B cell (primary cell): ENCODE results near the gene SARM1. TPM values are rescaled to one million over a fixed set of nuclear protein-coding genes. Genes with fewer than 3 reads are reported as not detected.

ENCODE experiments used
- ATAC-seq: fragments of 200-7000 bp; cut with Tn5 transposase; one replicate; pipeline ENCODE4 v1.10.0; 2021; ENCODE audit warnings: low read depth, mild to moderate bottlenecking, moderate number of reproducible peaks, moderate library complexity
- CTCF ChIA-PET: fragments of 350-600 bp; sonication (Branson Sonifier 250); formaldehyde crosslinking; loops from one replicate; lab custom pipeline; 2021; ENCODE audit warnings: antibody characterized with exemption, inconsistent platforms; lab: Charles Lee
- POLR2A ChIA-PET: fragments of 350-600 bp; sonication (Branson Sonifier 250); formaldehyde crosslinking; loops from one replicate; lab custom pipeline; 2021; ENCODE audit warnings: antibody characterized with exemption; lab: Charles Lee
- DNase-seq: peaks from one replicate; pipeline ENCODE4 v3.0.0; 2013
- H2AFZ ChIP-seq: 2 replicates; pipeline ENCODE4 v1.6.1; 2012; ENCODE audit warnings: mild to moderate bottlenecking, low read depth, low read length; ENCODE audit not compliant: insufficient read depth, poor library complexity, severe bottlenecking
- H3K27ac ChIP-seq, 2 donors: 1 replicate in 1 of 2; 2 replicates in 1 of 2; pipeline ENCODE4 v1.5.1; 2012 to 2013; ENCODE audit warnings: low read length in 2 of 2, mild to moderate bottlenecking in 2 of 2, moderate library complexity in 1 of 2
- H3K27me3 ChIP-seq, 4 experiments: fragments of 200-600 bp in 1 of 4; sonication (generic) in 1 of 4; replicated peaks in 1 of 4; 1 replicate in 2 of 4; 2 replicates in 2 of 4; pipeline versions ENCODE4 v1.6.1 to v1.7.0; 2013 to 2016; ENCODE audit warnings: low read length in 3 of 4, mild to moderate bottlenecking in 2 of 4, mixed read lengths in 1 of 4, moderate library complexity in 1 of 4; ENCODE audit not compliant: insufficient read depth in 4 of 4, control insufficient read depth in 3 of 4; ENCODE audit errors: control extremely low read depth in 1 of 4
- H3K36me3 ChIP-seq, 2 experiments: replicated peaks in 1 of 2; 1 replicate in 1 of 2; 2 replicates in 1 of 2; pipeline versions ENCODE4 v1.6.1 to v1.7.1; 2013; ENCODE audit warnings: low read length in 1 of 2; ENCODE audit not compliant: insufficient read depth in 2 of 2, control insufficient read depth in 1 of 2; ENCODE audit errors: control extremely low read depth in 1 of 2, extremely low read depth in 1 of 2
- H3K4me1 ChIP-seq, 2 donors: fragments of 200-600 bp in 1 of 2; sonication (generic) in 1 of 2; 1 replicate in 1 of 2; 2 replicates in 1 of 2; pipeline versions ENCODE4 v1.5.1 to v1.6.1; 2013 to 2017; ENCODE audit warnings: low read length in 2 of 2; ENCODE audit not compliant: control insufficient read depth in 2 of 2, insufficient read depth in 2 of 2
- H3K4me2 ChIP-seq: replicated peaks from 2 replicates; pipeline ENCODE3; 2012; ENCODE audit warnings: mild to moderate bottlenecking, low read depth, low read length; ENCODE audit not compliant: poor library complexity, severe bottlenecking
- H3K4me3 ChIP-seq, 5 experiments: fragments of 200-600 bp in 1 of 5; sonication (generic) in 1 of 5; 1 replicate in 3 of 5; 2 replicates in 2 of 5; pipeline versions ENCODE4 v1.5.1 to v1.7.0; 2011 to 2016; ENCODE audit warnings: low read length in 4 of 5, mild to moderate bottlenecking in 4 of 5, low read depth in 2 of 5, control low read depth in 1 of 5, moderate library complexity in 1 of 5; ENCODE audit not compliant: insufficient read depth in 1 of 5; ENCODE audit errors: control extremely low read depth in 1 of 5, extremely low read depth in 1 of 5
- H3K79me2 ChIP-seq: fragments of 200-600 bp; sonication (generic); one replicate; pipeline ENCODE4 v1.6.0; 2016; ENCODE audit warnings: low read length; ENCODE audit not compliant: control insufficient read depth, insufficient read depth
- H3K9ac ChIP-seq: fragments of 200-600 bp; sonication (generic); 2 replicates; pipeline ENCODE4 v1.6.1; 2017; ENCODE audit warnings: mild to moderate bottlenecking, low read length, moderate library complexity
- H3K9me3 ChIP-seq, 3 donors: one replicate each; pipeline versions ENCODE4 v1.6.1 to v1.7.1; 2013; ENCODE audit warnings: low read length in 2 of 3; ENCODE audit not compliant: control insufficient read depth in 2 of 3, insufficient read depth in 1 of 3; ENCODE audit errors: control extremely low read depth in 1 of 3
- H4K20me1 ChIP-seq: 2 replicates; pipeline ENCODE4 v1.6.0; 2012; ENCODE audit warnings: mild to moderate bottlenecking, low read length; ENCODE audit not compliant: insufficient read depth, control insufficient read depth, poor library complexity, severe bottlenecking
- H3K27ac Mint-ChIP-seq: one replicate; pipeline ENCODE4 v1.8.0; 2021; ENCODE audit warnings: mixed read lengths
- H3K27me3 Mint-ChIP-seq: one replicate; pipeline ENCODE4 v1.8.0; 2021; ENCODE audit warnings: mixed read lengths
- H3K4me1 Mint-ChIP-seq: one replicate; pipeline ENCODE4 v1.8.0; 2021; ENCODE audit warnings: mixed read lengths
- H3K4me3 Mint-ChIP-seq: one replicate; pipeline ENCODE4 v1.8.0; 2021; ENCODE audit warnings: mixed read lengths
- H3K9me3 Mint-ChIP-seq: one replicate; pipeline ENCODE4 v1.8.0; 2022; ENCODE audit warnings: mixed read lengths; ENCODE audit not compliant: insufficient read depth
- CTCF ChIP-seq: fragments of 200-600 bp; IDR thresholded peaks from one replicate; pipeline ENCODE4 v1.8.0; 2022; ENCODE audit warnings: antibody characterized with exemption, mild to moderate bottlenecking
- EZH2 ChIP-seq: IDR thresholded peaks from 2 replicates; pipeline ENCODE4 v1.6.1; 2012; ENCODE audit warnings: borderline replicate concordance, low read depth, mild to moderate bottlenecking, moderate library complexity, low read length; ENCODE audit not compliant: insufficient read depth, poor library complexity, severe bottlenecking
- WGBS: methylation state at CpG from one replicate; pipeline ENCODE4 v1.1.5; 2013; ENCODE audit warnings: missing lambda C conversion rate; ENCODE audit not compliant: insufficient coverage; 5-methylcytosine and 5-hydroxymethylcytosine counted together
- intact Hi-C: fragments of 100-400 bp; cut with micrococcal nuclease; formaldehyde crosslinking; loops from one replicate; pipeline ENCODE4 v1.10.0; 2022
- polyA plus RNA-seq: library from polyadenylated mRNA; depleted of rRNA; stranded (reverse); fragments of >200 nt; gene quantifications from 2 replicates; pipeline ENCODE4 v1.2.3, GENCODE V29; 2012
- total RNA-seq, 2 donors: library from RNA; stranded (reverse); fragments of 120-200 nt in 1 of 2; gene quantifications; 1 replicate in 1 of 2; 2 replicates in 1 of 2; pipeline versions ENCODE4 v1.2.3 to v1.2.4, GENCODE V29; 2013 to 2022

Gene SARM1
- total and polyA plus RNA-seq, 2 donors (not counting 1 experiment from before 2014, with no cell fraction given): 22.5 to 32.8 TPM

DNA sequence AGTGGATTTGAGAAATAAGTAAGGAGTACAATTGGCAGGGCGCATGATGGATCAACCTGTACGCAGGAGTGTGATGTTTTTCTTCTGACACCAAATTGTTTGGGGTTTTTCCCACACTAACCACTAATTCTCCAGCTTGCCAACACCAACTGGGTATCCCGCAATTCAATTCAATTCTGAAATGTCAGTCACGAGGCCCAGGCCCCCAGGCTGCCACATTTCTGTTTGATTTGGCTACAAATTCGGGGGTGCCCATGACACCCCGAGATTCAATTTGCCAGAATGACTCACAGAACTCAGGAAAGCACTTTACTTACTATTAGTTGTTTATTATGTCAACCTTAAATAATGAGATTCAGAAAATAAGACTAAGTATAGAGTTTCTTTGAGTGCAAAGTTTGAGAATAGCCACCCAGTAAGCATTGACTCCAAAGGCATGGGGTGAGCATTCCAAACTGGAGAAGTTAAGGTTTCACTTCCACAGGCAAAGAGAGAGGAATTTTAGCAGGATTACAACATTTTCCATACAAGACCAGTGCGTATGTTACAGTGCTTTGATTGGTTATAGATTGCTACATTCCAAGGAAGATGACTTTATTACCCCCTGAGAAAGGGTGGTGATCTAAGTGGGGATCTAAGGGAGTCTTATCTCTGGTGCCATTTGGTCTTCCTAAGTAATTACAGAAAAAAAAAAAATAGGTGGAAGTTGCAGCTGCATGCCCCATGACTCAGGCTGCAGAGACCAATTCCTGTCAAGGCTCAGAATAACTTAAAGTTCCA lies 23.0 kb downstream of the SARM1 start:
- DNase-seq: no peak
- no peaks in the 10 kb centered on the region for H3K27me3 Mint-ChIP-seq
- ATAC-seq: no peak
- Histone ChIP-seq H3K27me3 (no peaks in the 10 kb centered on the region), H2AFZ (no peak overlapping the region), H3K4me1 (no peaks in the 10 kb centered on the region), H4K20me1 (no peaks in the 10 kb centered on the region), H3K9me3 (no peaks in the 10 kb centered on the region), H3K27ac (no peak overlapping the region), H3K36me3 (peaks cover 0 to 32% of the 10 kb centered on the region in 2 experiments), H3K79me2 (no peaks in the 10 kb centered on the region), H3K9ac (no peak overlapping the region), H3K4me3 (no peak overlapping the region), H3K4me2 (no peak overlapping the region)
- TF ChIP-seq CTCF: no peak
- no peak for TF ChIP-seq EZH2
- H3K9me3 Mint-ChIP-seq: no peaks in the 10 kb centered on the region
- no peak overlapping the region for H3K27ac Mint-ChIP-seq
- ChIA-PET CTCF (no interaction called here), POLR2A (no interaction called here)
- intact Hi-C loops: no loop called here
- H3K4me3 Mint-ChIP-seq: no peak overlapping the region
- 86% methylated on average over 2 of the region's 7 CpGs for WGBS
- peaks cover 3% of the 10 kb centered on the region for H3K4me1 Mint-ChIP-seq

DNA sequence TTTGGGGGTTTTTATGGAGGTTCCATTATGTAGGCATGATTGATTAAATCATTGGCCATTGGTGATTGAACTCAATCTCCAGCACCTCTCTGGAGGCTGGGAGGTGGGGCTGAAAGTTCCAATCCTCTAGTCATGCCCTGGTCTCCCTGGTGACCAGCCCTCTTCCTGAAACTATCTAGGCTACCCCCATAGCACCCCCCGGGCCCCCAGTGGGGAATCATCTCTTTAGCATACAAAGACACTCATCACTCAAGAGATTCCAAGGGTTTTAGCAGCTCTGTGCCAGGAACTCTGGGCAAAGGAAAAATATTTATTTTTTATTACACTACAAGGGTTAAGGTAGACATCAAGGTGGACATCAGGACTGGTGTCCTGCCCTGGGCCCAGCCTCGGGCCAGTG lies 23.9 kb downstream of the SARM1 start:
- H3K9me3 ChIP-seq: no peaks in the 10 kb centered on the region
- H3K27me3 Mint-ChIP-seq: no peaks in the 10 kb centered on the region
- H3K9ac ChIP-seq: no peak overlapping the region
- no peak overlapping the region for H3K27ac Mint-ChIP-seq
- H3K36me3 ChIP-seq: peaks cover 0 to 24% of the 10 kb centered on the region in 2 experiments
- no peak overlapping the region for H3K4me2 ChIP-seq
- peaks cover 3% of the 10 kb centered on the region for H3K4me1 Mint-ChIP-seq
- no peak for DNase-seq
- H3K27me3 ChIP-seq: no peaks in the 10 kb centered on the region
- no peaks in the 10 kb centered on the region for H4K20me1 ChIP-seq
- no peaks in the 10 kb centered on the region for H3K79me2 ChIP-seq
- H3K4me3 Mint-ChIP-seq: no peak overlapping the region
- no peak overlapping the region for H3K27ac ChIP-seq
- H3K4me3 ChIP-seq: no peak overlapping the region
- no peaks in the 10 kb centered on the region for H3K4me1 ChIP-seq
- no peak for TF ChIP-seq CTCF
- no peak for TF ChIP-seq EZH2
- intact Hi-C loops: no loop called here
- ChIA-PET CTCF (no interaction called here), POLR2A (no interaction called here)
- no peaks in the 10 kb centered on the region for H3K9me3 Mint-ChIP-seq
- 100% methylated on average over 1 of the region's 2 CpGs for WGBS
- no peak overlapping the region for H2AFZ ChIP-seq
- no peak for ATAC-seq
